Left ventricle myocardium superior (tissue), 1 donor: ENCODE data around the gene AGBL5. TPM values are rescaled to one million over a fixed set of nuclear protein-coding genes. Genes with fewer than 3 reads are reported as not detected.

Experiments
- ATAC-seq: fragments of 200-7000 bp; cut with Tn5 transposase; one replicate; pipeline ENCODE4 v1.9.1; 2020; ENCODE audit warnings: mild to moderate bottlenecking, moderate library complexity
- DNase-seq: peaks from one replicate; pipeline ENCODE4 v3.0.0-alpha.2; 2020
- intact Hi-C: fragments of 100-400 bp; cut with micrococcal nuclease; formaldehyde crosslinking; loops from one replicate; pipeline ENCODE4 v1.11.0; 2022
- total RNA-seq: library from RNA; stranded (reverse); fragmentation: NEBNext Ultra II Directional; extraction: Animal tissue kit (Norgen Biotek cat#: 25700); gene quantifications from one replicate; pipeline ENCODE4 v1.2.1, GENCODE V29; 2021
- donor health status: DM: no; HTN: yes; CAD: no; lungs with severe emphysema.

Gene AGBL5
- total RNA-seq, 1 donor from 2014 or later, result 9.4 TPM

- DNase-seq (no peak), ATAC-seq (no peak)
- intact Hi-C loops, result no loop called here
Measured at GRCh38 chr2:27042159-27042661, 9.3 kb upstream of the AGBL5 start.

- intact Hi-C loops, result no loop called here
- DNase-seq (no peak), ATAC-seq (no peak)
Measured at GRCh38 chr2:27042985-27043634, 8.4 kb upstream of the AGBL5 start.

- intact Hi-C loops, result no loop called here
- DNase-seq, result peak; percentile 63
- ATAC-seq, result peak; percentile 30
Measured at GRCh38 chr2:27049422-27050280, 1.8 kb upstream of the AGBL5 start.

DNA sequence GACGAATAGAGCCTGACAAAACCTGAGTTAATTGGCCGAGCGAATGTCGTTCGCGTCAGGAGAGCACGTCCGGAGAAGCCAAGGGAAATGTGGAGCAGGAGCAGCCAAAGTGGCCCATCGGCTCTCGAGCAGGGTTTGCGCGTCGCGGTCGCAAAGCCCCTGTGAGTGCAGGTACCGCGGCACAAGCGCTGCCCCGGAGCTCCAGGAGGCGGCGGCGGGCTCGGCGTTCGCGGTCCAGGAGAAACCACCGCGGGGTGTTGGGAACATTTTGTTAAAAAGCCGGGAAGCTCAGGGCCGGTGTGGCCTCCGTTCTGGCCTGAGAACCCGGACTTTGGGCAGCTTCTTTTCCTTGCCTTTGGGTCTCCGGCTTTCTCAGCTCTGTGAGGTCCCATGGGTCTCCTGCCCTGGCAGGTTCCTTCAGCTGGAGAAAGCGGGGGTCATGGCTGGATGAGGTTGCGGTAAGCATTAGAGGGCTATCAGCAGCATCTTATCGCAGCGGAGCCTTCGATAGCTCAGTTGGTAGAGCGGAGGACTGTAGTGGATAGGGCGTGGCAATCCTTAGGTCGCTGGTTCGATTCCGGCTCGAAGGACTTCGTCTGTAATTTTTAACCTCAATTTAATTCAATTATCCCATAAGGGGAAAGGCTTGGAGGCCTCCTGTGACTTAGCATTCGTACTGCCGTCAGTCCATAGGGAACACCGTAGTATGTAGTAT, 1.0 kb upstream of the AGBL5 start:
- intact Hi-C loops, result no loop called here
- peak; percentile 82 for ATAC-seq

GRCh38 chr2:27051902-27052645, 606 bp downstream of the AGBL5 start:
- no peak for ATAC-seq
- intact Hi-C loops, result no loop called here
- DNase-seq, result peak; percentile 61

More for the DNA sequence above, 1.0 kb upstream of the AGBL5 start:
- peak; percentile 87 for DNase-seq

DNA sequence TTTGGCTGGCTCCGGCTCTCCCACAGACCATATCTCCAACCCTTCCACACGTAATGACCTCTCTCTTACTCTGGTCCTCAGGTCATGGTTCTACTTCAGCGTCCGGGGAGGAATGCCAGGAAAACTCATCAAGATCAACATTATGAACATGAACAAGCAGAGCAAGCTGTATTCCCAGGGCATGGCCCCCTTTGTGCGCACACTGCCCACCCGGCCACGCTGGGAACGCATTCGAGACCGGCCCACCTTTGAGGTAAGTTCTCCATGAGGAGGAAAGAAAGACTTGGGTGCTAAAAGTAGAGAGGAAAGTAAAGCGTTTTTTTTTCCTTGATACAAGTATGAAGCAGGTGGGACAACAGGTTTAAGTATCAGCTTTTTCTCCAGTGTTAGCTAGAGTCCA, 1.9 kb downstream of the AGBL5 start:
- intact Hi-C loops, result no loop called here
- no peak for DNase-seq
- ATAC-seq, result no peak

GRCh38 chr2:27053776-27054175, 2.3 kb downstream of the AGBL5 start:
- ATAC-seq (no peak), DNase-seq (no peak)
- intact Hi-C loops, result no loop called here

- DNase-seq, result no peak
- intact Hi-C loops, result no loop called here
- no peak for ATAC-seq
Measured at GRCh38 chr2:27054721-27055120, 3.3 kb downstream of the AGBL5 start.

DNA sequence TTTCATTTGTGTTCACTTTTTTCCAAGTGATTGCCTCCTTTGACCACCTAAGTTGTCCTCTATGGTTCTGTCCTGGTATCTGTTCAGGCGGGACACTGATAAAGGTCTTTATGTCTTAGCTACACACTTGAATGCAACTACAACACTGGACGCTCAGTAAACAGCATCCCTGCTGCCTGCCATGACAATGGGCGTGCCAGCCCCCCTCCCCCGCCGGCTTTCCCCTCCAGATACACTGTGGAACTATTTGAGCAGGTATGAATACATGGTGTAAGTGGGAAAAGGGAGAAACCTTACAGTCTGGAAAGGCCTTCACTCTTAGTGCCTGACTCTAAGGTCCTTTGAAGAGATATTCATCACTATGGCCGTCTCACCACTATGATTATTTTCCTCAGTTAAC, 5.7 kb downstream of the AGBL5 start:
- intact Hi-C loops, result no loop called here
- DNase-seq (no peak), ATAC-seq (no peak)

DNA sequence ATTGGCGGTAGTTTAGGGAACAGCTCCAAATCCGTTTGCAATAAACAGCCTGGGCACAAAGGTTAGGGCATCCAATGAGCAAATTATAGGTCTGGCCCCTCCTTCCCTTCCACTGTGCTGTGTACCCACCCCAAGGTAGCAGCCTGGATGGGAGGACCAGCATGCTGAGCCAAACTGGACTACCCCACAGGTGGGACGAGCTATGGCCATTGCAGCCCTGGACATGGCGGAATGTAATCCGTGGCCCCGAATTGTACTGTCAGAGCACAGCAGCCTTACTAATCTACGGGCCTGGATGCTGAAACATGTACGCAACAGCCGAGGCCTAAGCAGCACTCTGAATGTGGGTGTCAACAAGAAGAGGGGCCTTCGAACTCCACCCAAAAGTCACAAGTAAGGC, 6.7 kb downstream of the AGBL5 start:
- DNase-seq (no peak), ATAC-seq (no peak)
- intact Hi-C loops, result no loop called here

GRCh38 chr2:27059141-27059820, 7.8 kb downstream of the AGBL5 start:
- ATAC-seq, result no peak
- DNase-seq, result no peak
- intact Hi-C loops, result no loop called here

- intact Hi-C loops, result no loop called here
- DNase-seq (no peak), ATAC-seq (no peak)
Measured at GRCh38 chr2:27060323-27060722, 8.9 kb downstream of the AGBL5 start.

DNA sequence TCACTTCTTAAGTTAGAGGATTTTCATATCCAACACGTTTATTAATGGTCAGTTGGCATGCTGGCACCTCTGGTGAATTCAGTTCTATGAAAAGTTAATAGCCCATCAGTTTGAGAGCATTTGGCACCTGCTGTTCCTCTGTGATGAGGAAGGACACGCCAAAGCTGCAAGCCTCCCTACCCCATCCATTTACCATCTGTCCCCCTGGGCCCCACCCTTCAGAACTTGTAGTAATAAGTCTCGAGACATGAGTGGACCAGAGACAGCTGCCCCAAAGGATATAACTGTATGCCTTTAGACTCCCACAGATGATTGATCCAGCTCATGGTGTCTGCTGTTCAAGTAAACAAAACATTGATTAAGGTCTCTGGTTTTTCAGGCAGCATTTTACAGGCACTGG, 13.7 kb downstream of the AGBL5 start:
- intact Hi-C loops, result no loop called here
- ATAC-seq, result no peak
- DNase-seq, result no peak

- DNase-seq, result no peak
- intact Hi-C loops, result no loop called here
- ATAC-seq, result no peak
Measured at GRCh38 chr2:27067385-27067784, 15.9 kb downstream of the AGBL5 start.

DNA sequence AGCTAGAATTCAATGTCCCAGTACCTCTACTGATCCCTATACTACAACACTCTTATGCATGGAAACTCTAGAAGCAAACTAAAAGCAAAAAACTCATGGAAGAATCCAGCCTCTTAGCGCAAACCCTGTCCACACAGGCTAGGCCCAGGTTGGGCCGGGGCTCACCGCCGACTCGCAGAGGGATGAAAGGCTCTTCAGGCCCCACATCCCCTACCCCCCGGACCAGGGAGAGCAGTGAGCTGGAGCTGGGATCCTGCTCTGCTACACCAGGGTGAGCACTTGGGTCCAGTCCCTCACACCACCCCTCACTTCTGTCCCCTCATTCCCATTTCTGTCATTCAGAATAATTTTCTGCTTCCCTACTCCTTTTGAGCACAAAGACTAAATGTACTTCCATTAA, 18.0 kb downstream of the AGBL5 start:
- no peak for DNase-seq
- intact Hi-C loops, result no loop called here
- no peak for ATAC-seq

DNA sequence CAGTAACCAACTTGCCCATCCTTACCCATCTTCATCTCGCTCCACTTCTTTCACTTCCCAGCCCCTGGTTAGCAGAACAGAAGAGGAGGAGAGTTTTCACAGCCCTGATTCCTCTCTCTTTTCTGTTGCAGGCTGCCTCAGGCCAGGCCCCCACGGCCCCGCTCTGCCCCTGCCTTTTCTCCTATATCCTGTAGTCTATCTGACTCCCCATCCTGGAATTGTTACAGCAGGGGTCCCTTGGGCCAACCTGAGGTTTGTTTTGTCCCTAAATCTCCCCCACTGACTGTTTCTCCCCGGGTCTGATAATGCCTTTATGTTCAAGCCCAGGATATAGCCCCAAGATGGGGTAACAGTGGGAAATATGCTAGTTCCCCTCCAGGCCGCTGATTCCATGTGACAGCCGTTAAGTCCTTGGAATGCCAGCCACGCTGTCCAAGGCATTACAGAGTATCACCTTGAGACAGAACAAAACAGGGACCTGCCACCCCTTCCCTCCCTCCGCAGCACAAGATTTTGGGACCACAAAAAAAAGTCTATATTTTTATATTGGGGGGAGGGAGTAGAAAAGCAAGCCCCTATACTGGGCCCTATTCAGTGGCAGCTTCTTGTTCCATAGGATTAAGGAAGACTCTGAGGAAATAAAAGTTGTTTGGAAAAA, 18.6 kb downstream of the AGBL5 start:
- intact Hi-C loops, result no loop called here
- DNase-seq, result no peak
- no peak for ATAC-seq

- ATAC-seq (no peak), DNase-seq (no peak)
- intact Hi-C loops, result no loop called here
Measured at GRCh38 chr2:27070653-27071276, 19.3 kb downstream of the AGBL5 start.
